Eye (tissue), 1 donor: ENCODE results near the gene GALNS.
"Not testable (repeated sequence)": the region's sequence is repeated elsewhere in the genome, so short reads cannot be mapped to it uniquely, and the experiment has no call there.

ENCODE experiments used
- DNase-seq: peaks from one replicate; pipeline ENCODE4 v3.0.0-alpha.2; 2015

GALNS gene

GRCh38 chr16:88856828-88857727, at the start of gene GALNS, which contains the start of gene TRAPPC2L:
GALNS (minus strand) TSS chr16:88856947; CDS start chr16:88856877, 70 bp downstream.
TRAPPC2L (plus strand) TSS chr16:88857127; CDS start chr16:88857151, 24 bp downstream.
- DNase-seq = peak; percentile 99

GRCh38 chr16:88906020-88906419, 49.3 kb upstream of the GALNS start:
- DNase-seq = no peak

- DNase-seq = no peak
Measured at GRCh38 chr16:88905563-88905962, 48.8 kb upstream of the GALNS start.

DNA sequence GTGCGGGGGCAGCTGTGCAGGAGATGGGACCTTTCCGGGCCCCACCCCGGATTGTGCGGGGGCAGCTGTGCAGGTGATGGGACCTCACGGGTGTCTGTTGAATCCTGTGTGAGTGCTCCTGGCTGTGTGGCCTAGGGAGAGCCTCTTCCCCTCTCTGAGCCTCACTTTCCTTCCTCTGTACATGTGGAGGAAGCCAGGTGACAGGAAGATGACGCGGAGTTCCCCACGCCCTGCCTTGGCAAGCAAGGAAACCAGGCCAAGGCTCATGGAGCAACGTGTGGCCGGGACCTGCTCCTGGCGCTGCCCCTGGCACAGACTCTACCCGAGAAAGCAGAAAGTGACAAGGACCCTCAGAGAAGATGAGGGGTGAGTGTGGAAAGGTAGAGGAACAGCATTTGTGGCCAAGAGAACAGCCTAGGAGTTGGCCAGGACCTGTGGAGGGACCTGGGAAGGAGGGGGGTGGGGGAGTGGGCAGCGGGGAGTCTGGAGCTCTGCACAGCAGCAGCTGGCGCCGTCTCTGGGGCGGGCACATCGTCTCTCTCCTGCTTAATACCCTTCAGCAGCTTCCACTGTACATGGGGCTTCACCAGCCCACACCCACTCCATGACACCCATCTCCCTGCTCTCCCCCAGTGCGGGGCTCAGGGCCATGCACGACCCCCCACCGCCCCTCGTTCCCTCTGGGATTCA, 48.1 kb upstream of the GALNS start:
- DNase-seq = no peak

- DNase-seq = peak; percentile 49
Measured at GRCh38 chr16:88903267-88903666, 46.5 kb upstream of the GALNS start.

DNA sequence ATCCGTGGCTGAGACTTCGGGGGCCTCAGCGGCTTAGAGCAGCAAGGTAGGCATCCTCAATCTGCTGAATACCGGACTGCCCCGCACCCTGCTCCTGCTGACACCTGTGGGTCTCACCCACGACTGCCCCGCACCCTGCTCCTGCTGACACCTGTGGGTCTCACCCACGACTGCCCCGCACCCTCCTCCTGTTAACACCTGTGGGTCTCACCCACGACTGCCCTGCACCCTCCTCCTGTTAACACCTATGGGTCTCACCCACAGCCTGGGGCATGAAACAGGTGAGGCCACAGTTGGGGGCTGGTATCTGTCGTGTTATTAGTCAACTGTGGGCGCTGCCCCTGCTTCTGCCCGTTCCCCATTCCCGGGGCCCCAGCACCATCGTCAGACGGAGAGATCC, 46.0 kb upstream of the GALNS start:
- DNase-seq = no peak

GRCh38 chr16:88901718-88902337, 45.1 kb upstream of the GALNS start:
- DNase-seq = no peak

DNA sequence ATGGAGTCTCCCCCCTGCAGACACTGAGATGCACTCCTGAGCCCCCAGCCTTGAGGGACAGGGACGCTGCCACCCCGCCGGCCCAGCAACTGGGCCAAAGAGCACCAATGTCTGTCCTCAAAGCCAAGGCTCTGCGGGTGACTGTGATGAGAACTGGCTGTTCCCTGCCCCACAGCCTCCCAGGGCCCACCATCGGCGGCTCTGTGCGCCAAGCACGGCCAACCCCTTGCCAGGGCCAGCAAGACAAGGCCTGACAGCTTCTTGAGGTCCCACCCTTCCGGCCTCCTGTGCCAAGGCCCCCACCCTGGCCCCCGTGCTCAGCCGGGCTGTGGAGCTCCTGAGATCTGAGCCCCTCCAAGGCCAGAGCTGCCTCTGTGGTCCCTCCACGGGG, 43.9 kb upstream of the GALNS start:
- DNase-seq = no peak

DNA sequence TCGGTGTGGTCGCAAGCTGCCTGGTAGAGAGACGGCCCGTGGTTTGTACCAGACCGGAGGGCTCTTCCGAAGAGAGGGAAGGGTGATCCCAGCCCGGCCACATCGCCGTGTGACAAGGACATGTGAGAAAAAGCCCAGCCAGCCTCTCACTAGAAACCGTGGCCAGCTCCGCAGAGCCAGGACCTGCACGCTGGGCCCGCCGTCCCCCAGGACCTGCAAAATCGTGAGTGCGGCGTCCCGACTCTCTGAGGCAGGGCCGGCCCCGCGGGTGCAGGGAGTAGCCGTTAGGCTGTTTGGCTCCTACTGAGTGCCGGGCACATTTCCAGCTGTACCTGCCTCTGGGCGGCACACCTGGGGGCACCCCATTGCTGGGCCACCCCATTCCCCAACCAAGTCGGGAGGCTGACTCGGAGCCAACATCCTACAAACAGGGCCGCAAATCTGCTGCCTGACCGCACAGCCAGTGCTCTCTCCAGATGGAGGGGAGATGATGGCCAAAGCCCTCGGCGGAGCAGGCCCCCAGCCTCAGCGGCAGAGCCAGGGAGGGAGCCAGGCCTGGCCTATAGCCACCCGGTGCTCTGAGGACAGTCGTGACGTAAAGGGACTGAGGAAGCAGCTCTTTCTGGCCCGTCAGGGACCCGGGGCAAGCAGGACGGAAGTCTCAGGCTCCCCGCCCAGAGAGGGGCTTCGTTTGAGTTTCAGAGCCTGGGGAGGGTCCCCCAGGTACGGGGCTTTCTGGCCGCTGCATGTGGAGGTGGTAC, 43.3 kb upstream of the GALNS start:
- no peak for DNase-seq

GRCh38 chr16:88897696-88898425, 41.1 kb upstream of the GALNS start:
- DNase-seq = no peak

GRCh38 chr16:88896238-88897070, 39.7 kb upstream of the GALNS start:
- no peak for DNase-seq

DNA sequence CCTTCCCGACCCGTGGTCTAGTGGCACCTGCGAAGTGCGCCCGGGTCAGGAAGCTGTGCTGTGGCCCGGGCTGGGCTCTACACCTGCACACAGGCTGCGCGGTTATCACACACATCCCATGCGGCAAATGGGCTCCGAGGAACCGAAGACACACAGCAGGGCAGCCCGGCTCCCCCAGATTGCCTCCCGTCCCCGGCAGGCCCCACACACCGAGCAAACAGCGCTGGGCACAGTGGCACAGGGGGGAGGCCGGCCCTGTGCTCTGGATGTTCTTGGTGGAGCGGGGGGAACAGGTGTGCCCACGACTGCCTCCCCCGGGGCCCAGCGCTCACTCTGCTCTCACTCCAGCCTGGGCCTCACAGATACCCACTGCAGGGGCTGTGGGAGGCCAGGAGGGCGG, 38.6 kb upstream of the GALNS start:
- DNase-seq = no peak

- DNase-seq = no peak
Measured at GRCh38 chr16:88894681-88895300, 38.0 kb upstream of the GALNS start.

- DNase-seq = not testable (repeated sequence)
Measured at GRCh38 chr16:88894266-88894665, 37.5 kb upstream of the GALNS start.

GRCh38 chr16:88893127-88893968, 36.6 kb upstream of the GALNS start:
- no peak for DNase-seq

DNA sequence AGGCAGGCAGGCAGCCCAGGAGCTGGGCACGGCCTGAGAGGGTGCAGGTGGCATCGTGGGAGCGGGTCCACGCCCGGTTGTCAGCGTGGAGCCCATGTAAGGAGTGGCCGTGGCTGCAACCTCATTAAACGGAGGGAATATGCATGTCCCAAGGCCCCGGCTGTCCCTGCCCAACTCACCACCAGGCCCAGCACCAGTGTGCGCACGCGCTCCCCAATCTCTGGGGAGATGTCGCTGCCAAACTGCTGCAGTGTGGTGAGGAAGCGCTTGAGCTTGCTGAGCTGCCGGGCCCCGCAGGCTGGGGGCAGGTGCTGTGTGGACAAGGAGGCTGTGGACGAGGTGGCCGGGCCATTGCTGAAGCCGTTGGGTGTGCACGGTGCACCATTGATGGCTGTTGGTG, 35.3 kb upstream of the GALNS start:
- no peak for DNase-seq

GRCh38 chr16:88891083-88891482, 34.3 kb upstream of the GALNS start:
- no peak for DNase-seq

DNA sequence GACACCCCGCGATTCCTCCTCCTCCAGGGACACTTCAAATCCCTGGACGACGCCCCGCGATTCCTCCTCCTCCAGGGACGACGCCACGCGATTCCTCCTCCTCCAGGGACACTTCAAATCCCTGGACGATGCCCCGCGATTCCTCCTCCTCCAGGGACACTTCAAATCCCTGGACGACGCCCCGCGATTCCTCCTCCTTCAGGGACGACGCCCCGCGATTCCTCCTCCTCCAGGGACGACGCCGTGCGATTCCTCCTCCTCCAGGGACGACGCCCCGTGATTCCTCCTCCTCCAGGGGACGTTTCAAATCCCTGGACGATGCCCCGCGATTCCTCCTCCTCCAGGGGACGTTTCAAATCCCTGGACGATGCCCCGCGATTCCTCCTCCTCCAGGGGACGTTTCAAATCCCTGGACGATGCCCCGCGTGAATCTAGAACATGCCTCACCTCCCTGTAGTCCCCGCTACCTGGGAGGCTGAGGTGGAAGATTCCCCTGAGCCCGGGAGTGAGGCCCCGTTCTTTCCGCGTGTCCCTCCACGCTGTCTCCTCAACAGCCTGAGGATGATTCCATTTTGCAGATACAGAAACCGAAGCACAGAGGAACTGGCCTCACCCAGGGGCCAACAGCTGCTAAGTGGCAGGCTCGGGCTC, 33.1 kb upstream of the GALNS start:
- not testable (repeated sequence) for DNase-seq
